Measurements from ENCODE around the gene OSBPL3.

DNA sequence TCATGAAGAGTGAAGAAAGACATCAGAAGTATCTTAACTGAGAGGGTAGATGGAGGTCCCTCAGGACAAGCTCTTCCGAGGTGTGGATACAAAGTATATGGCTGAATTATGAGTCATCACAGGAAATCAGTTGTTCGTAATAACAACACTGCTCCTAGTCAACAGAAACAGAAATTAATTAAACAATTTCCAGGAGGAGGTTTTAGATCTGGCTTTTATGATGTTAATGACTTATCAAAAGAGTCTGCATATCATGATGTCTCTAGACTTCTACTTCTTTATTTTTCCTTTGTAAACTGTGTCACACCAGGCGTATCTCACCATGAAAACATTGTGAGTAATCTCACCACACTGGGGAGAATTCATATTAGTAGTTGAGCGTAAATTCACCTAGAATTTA is 31.2 kb downstream of the OSBPL3 start:
- TF ChIP-seq, protein P1, sequence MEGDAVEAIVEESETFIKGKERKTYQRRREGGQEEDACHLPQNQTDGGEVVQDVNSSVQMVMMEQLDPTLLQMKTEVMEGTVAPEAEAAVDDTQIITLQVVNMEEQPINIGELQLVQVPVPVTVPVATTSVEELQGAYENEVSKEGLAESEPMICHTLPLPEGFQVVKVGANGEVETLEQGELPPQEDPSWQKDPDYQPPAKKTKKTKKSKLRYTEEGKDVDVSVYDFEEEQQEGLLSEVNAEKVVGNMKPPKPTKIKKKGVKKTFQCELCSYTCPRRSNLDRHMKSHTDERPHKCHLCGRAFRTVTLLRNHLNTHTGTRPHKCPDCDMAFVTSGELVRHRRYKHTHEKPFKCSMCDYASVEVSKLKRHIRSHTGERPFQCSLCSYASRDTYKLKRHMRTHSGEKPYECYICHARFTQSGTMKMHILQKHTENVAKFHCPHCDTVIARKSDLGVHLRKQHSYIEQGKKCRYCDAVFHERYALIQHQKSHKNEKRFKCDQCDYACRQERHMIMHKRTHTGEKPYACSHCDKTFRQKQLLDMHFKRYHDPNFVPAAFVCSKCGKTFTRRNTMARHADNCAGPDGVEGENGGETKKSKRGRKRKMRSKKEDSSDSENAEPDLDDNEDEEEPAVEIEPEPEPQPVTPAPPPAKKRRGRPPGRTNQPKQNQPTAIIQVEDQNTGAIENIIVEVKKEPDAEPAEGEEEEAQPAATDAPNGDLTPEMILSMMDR (IDR thresholded peaks at IDR 0.05), result no peak
- TF ChIP-seq JUND (IDR thresholded peaks at IDR 0.05), result no peak
- no peak for TF ChIP-seq EZH2phosphoT487 (IDR thresholded peaks at IDR 0.05; ENCODE audit: borderline replicate concordance, low read depth)
- TF ChIP-seq FOXM1 (IDR thresholded peaks at IDR 0.05; ENCODE audit: low read depth), result no peak
- TF ChIP-seq GABPA (IDR thresholded peaks at IDR 0.05; ENCODE audit: low read depth), result no peak
- no peak for TF ChIP-seq TAF1 (IDR thresholded peaks at IDR 0.05; ENCODE audit: borderline replicate concordance, low read depth, low read length)
- no peak for TF ChIP-seq CHD2 (IDR thresholded peaks at IDR 0.05; ENCODE audit: low read length, partially characterized antibody)
- TF ChIP-seq, protein P2, sequence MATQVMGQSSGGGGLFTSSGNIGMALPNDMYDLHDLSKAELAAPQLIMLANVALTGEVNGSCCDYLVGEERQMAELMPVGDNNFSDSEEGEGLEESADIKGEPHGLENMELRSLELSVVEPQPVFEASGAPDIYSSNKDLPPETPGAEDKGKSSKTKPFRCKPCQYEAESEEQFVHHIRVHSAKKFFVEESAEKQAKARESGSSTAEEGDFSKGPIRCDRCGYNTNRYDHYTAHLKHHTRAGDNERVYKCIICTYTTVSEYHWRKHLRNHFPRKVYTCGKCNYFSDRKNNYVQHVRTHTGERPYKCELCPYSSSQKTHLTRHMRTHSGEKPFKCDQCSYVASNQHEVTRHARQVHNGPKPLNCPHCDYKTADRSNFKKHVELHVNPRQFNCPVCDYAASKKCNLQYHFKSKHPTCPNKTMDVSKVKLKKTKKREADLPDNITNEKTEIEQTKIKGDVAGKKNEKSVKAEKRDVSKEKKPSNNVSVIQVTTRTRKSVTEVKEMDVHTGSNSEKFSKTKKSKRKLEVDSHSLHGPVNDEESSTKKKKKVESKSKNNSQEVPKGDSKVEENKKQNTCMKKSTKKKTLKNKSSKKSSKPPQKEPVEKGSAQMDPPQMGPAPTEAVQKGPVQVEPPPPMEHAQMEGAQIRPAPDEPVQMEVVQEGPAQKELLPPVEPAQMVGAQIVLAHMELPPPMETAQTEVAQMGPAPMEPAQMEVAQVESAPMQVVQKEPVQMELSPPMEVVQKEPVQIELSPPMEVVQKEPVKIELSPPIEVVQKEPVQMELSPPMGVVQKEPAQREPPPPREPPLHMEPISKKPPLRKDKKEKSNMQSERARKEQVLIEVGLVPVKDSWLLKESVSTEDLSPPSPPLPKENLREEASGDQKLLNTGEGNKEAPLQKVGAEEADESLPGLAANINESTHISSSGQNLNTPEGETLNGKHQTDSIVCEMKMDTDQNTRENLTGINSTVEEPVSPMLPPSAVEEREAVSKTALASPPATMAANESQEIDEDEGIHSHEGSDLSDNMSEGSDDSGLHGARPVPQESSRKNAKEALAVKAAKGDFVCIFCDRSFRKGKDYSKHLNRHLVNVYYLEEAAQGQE (IDR thresholded peaks at IDR 0.05; ENCODE audit: low read depth, low read length), result no peak
- TF ChIP-seq NFIC (IDR thresholded peaks at IDR 0.05; ENCODE audit: borderline replicate concordance), result no peak
- no peak for TF ChIP-seq ELF1 (IDR thresholded peaks at IDR 0.05)
- no peak for TF ChIP-seq RXRA (IDR thresholded peaks at IDR 0.05; ENCODE audit: borderline replicate concordance, low read depth)
- TF ChIP-seq, protein P3, sequence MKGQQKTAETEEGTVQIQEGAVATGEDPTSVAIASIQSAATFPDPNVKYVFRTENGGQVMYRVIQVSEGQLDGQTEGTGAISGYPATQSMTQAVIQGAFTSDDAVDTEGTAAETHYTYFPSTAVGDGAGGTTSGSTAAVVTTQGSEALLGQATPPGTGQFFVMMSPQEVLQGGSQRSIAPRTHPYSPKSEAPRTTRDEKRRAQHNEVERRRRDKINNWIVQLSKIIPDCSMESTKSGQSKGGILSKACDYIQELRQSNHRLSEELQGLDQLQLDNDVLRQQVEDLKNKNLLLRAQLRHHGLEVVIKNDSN (IDR thresholded peaks at IDR 0.05; ENCODE audit: borderline replicate concordance, low read depth), result no peak
- no peak for TF ChIP-seq SMC3 (IDR thresholded peaks at IDR 0.05; ENCODE audit: low read depth, low read length)

All from SK-N-SH (cell line).